NCI-H1092 (cell line): ENCODE measurements around the gene VPS13D.
"Not testable (repeated sequence)": the region's sequence is repeated elsewhere in the genome, so short reads cannot be mapped to it uniquely, and the experiment has no call there.

Source experiments
- DNase-seq: peaks from one replicate; lab custom pipeline; 2025; lab: John Stamatoyannopoulos, UW

Gene VPS13D

GRCh38 chr1:12369258-12369657 lies 139.4 kb downstream of the VPS13D start:
- DNase-seq: no peak

DNA sequence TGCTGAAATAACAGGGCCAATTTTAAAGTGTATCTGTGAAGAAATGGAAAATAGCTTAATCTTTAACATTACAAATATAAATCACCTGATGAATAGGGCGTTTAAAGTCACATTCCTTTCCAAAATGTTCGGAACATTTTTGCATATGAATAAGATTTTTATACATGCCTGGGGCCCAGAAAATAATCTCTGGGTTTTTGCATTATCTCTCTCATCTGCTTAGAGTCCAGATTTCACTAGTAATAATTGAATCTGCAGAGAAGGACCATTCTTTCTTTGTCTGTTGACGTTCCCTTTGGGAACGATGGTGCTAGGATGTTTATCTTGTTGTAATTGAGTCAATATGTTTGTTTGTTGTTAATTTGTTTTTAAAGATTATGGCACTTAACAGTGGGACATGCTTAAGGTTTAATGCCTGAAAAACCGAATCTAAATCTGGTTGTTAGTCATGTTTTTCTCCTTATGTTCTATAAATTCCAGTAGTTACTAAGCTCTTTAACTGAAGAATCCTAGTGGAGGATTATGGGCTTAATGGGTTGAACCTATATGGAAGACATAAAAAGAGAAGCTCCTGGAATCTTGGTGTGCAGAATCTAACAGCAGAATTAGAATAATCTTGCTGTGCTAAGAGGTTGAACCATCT lies 140.6 kb downstream of the VPS13D start:
- no peak for DNase-seq

GRCh38 chr1:12371053-12371452 lies 141.2 kb downstream of the VPS13D start:
- no peak for DNase-seq

GRCh38 chr1:12372180-12372579 lies 142.3 kb downstream of the VPS13D start:
- no peak for DNase-seq

DNA sequence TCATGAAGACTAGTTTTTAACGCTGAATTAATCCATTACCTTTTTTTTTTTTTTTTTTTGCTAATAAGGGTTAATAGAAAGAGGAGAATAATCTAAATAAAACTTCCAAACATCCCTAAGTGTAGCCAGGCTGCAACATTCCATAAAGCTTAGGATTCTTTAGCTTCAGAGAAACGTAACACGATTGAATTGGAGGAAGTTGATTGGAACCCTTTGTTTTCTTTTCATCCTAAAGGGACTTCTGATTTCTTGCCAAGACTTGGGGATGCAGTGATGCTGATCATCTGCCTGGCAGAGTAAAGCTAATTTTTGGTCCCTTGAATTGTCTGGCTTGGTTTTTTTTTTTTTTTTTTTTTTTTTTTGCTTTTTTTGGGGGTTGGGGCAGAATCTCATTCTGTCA lies 142.9 kb downstream of the VPS13D start:
- DNase-seq: no peak

- no peak for DNase-seq
These were observed 145.5 kb downstream of the VPS13D start for GRCh38 chr1:12375133-12375829.

- DNase-seq: no peak
These were observed 146.6 kb downstream of the VPS13D start for GRCh38 chr1:12376236-12377045.

GRCh38 chr1:12380326-12381249 lies 150.8 kb downstream of the VPS13D start:
- DNase-seq: no peak

DNA sequence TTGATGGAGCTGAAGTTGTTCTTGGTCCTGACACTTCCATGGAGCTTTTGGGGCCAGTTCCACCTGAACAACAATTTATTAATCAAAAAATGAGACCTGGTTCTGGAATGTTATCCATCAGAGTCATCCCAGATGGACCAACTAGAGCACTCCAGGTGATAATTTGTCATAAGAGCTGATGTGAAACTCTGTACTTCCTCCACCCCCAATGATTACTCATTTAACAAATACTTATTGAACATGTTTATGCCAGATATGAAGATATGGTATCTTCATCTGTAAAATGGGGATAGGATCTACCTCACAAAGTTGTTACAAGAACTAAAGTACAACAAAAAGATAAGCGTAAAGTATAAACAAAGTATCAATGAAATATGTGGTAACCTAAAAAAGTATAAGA lies 153.2 kb downstream of the VPS13D start:
- DNase-seq: no peak

DNA sequence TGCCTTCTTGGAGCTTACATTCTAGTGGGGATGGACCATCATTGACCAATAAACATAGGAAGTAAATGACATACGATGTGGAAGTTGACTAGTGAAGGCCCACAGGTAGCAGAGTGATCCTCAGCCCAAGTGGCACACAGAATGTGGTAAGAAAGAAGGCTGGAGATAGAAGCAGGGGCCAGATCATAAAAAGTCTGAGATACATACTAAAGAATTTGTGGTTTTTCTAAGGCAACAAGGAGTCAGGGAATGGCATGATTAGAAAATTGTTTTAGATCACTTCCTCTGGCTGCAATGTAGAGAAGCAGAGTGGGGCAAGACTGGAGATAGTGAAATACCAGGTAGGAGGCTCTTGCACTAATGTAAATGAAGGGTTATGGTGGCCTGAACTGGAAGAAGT lies 154.0 kb downstream of the VPS13D start:
- DNase-seq: no peak

DNA sequence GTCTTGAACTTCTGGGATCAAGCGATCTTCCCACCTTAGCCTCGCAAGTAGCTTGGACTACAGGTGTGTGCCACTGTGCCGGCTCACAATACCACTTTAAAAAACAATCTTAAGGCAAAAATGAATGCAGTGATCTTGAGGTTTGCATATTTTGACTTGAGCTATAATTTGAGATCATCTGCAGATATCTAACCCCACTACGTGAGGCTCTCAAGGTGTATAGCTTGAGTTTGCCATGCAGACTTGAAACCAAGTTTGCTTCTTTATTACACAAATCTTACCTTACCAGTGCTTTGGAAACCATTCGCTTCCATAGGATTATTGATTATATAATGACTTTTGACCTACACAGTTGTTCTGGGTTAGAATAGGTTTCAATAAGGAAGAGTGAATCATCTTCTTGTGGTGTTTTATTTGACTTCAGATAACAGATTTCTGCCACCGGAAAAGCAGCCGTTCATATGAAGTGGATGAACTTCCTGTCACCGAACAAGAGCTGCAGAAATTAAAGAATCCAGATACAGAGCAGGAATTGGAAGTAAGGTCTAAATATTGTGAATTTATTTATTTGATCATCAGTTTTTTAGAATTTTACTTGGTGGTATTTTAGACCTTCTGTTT lies 155.1 kb downstream of the VPS13D start:
- DNase-seq: no peak

- DNase-seq: no peak
These were observed 156.3 kb downstream of the VPS13D start for GRCh38 chr1:12386130-12386529.

GRCh38 chr1:12387641-12388040 lies 157.8 kb downstream of the VPS13D start:
- no peak for DNase-seq

- DNase-seq: not testable (repeated sequence)
These were observed 160.5 kb downstream of the VPS13D start for GRCh38 chr1:12390296-12390695.

DNA sequence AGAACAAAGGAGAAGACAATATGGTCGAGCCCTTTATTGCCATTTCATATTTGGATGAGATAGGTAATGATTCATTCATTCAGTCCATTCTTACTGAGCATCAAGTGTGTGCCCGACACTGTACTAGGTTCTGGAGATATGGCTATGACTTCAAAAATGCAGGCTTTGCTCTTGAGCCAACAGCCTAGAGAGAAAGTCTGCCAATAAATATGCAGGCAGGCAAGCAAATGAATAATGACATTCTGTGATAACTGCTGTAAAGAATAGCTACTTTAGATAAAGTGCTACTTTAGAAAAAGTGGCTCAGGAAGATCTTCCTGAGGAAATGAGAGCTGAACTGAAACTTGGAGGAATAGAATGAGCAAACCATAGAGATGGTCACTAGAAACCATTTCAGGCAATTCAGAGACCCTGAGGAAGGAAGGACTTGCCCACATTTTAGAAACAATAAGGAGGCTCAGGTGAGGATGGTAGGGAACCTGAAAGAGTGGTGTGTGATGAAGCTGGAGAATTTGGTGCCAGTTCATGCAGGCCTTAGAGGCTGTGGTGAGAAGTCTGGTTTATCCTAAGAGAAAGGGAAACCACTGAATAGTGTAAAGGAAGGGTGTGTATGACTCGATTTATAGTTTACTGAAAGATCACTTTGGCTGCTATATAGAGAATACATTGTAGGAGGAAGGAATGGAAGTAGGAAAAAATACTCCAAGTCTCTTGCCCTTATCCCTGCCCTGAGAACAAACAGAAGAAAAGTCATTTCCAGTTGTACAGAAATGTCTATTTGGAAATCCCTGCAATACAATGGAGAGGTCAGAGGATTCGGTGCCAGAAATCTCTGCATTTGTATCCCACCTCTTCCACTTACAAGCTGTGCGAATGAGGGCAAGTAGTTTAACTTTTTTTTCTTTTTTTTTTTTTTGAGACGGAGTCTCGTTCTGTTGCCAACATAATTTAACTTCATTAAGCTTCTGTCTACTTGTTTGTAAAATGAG lies 167.9 kb downstream of the VPS13D start:
- no peak for DNase-seq

GRCh38 chr1:12398479-12398878 lies 168.6 kb downstream of the VPS13D start:
- DNase-seq: no peak

DNA sequence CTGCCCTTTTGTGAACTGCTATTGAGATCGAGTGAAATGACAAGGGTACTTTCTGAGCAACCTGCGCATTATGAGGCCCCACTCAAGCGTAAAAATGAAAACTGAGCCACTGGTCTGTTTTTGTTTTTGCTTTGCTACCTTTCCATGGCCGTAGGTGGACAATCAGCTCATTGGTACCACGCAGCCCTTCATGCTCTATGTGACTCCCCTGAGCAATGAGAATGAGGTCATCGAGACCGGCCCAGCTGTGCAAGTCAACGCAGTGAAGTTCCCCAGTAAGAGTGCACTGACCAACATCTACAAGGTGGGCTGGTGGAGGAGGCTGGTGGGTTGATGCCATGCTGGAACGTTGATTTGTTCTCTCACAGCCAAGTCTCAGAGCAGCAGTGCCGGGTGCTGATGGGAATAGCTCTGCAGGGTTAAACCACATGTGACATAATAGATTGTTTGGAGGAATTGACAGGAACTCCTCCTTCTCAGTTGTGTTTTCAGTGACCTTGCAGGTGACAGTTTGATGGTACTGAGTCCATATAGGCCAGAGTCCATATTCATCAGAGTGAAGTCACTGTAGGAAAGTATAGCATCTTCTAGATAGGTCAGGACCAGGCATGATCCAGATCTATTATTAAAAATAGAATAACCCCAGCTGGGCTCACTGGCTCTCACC lies 170.3 kb downstream of the VPS13D start:
- DNase-seq: no peak

- DNase-seq: no peak
These were observed 172.4 kb downstream of the VPS13D start for GRCh38 chr1:12402159-12402673.

- no peak for DNase-seq
These were observed 173.0 kb downstream of the VPS13D start for GRCh38 chr1:12402842-12403241.
